ENCODE results near the gene GOSR2. TPM values are rescaled to one million over a fixed set of nuclear protein-coding genes. Genes with fewer than 3 reads are reported as not detected.

GOSR2 gene
- total and polyA plus RNA-seq, 3 donors from 2014 or later = 72.2 to 92.8 (median 92.4) TPM

DNA sequence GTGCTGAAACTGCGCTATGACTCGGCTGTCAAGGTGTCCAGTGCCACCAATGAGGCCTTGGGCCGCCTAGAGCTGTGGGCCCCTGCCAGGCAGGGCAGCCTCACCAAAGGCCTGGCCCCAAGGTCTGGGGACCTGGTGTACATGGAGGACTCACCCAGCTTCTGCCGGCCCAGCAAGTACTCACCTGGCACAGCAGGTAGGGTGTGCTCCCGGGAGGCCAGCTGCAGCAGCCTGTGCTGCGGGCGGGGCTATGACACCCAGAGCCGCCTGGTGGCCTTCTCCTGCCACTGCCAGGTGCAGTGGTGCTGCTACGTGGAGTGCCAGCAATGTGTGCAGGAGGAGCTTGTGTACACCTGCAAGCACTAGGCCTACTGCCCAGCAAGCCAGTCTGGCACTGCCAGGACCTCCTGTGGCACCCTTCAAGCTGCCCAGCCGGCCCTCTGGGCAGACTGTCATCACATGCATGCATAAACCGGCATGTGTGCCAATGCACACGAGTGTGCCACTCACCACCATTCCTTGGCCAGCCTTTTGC lies 46.5 kb upstream of the GOSR2 start:
- Histone ChIP-seq H3K9me3 (no peaks in the 10 kb centered on the region), H3K27me3 (no peaks in the 10 kb centered on the region), H3K4me3 (no peak overlapping the region), H3K36me3 (ENCODE audit: low read depth, missing control alignments) (no peaks in the 10 kb centered on the region), H3K4me1 (no peaks in the 10 kb centered on the region), H3K27ac (no peak overlapping the region)
- no peak for TF ChIP-seq POLR2A (IDR thresholded peaks at IDR 0.05)
- TF ChIP-seq, protein P1, sequence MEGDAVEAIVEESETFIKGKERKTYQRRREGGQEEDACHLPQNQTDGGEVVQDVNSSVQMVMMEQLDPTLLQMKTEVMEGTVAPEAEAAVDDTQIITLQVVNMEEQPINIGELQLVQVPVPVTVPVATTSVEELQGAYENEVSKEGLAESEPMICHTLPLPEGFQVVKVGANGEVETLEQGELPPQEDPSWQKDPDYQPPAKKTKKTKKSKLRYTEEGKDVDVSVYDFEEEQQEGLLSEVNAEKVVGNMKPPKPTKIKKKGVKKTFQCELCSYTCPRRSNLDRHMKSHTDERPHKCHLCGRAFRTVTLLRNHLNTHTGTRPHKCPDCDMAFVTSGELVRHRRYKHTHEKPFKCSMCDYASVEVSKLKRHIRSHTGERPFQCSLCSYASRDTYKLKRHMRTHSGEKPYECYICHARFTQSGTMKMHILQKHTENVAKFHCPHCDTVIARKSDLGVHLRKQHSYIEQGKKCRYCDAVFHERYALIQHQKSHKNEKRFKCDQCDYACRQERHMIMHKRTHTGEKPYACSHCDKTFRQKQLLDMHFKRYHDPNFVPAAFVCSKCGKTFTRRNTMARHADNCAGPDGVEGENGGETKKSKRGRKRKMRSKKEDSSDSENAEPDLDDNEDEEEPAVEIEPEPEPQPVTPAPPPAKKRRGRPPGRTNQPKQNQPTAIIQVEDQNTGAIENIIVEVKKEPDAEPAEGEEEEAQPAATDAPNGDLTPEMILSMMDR (IDR thresholded peaks at IDR 0.05) = no peak
- DNase-seq = no peak
- intact Hi-C loops (cut with DNase I; ENCODE audit: low total_unique reads) = no loop called here
- WGBS, 2 donors = 76 to 93% methylated on average over 3 to 7 of the region's 12 CpGs

DNA sequence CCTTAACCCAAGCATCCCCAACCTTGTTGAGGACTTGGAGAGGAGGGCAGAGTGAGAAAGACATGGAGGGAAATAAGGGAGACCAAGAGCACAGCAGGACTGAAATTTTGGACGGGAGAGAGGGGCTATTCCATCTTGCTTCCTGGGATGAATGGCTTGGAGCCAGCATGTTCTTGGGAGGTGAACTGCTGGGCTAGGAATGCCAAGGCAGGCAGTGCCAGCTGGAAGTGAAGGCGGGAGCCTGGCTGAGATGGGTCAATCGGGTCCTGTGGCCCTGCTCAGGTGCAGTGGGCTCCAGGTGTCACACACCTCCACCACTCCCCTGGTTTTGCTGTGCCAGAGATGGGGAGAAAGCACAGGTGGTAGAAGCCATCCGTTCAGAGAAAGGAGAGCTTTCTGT lies 46.0 kb upstream of the GOSR2 start:
- no peaks in the 10 kb centered on the region for H3K4me1 ChIP-seq
- WGBS, 2 donors = 67 to 73% methylated on average over 4 of the region's 4 CpGs
- no peaks in the 10 kb centered on the region for H3K27me3 ChIP-seq
- no peaks in the 10 kb centered on the region for H3K36me3 ChIP-seq (ENCODE audit: low read depth, missing control alignments)
- H3K4me3 ChIP-seq = no peak overlapping the region
- no peaks in the 10 kb centered on the region for H3K9me3 ChIP-seq
- intact Hi-C loops (cut with DNase I; ENCODE audit: low total_unique reads) = no loop called here
- no peak for DNase-seq
- TF ChIP-seq, protein P1 (IDR thresholded peaks at IDR 0.05) = no peak
- no peak for TF ChIP-seq POLR2A (IDR thresholded peaks at IDR 0.05)
- H3K27ac ChIP-seq = no peak overlapping the region

DNA sequence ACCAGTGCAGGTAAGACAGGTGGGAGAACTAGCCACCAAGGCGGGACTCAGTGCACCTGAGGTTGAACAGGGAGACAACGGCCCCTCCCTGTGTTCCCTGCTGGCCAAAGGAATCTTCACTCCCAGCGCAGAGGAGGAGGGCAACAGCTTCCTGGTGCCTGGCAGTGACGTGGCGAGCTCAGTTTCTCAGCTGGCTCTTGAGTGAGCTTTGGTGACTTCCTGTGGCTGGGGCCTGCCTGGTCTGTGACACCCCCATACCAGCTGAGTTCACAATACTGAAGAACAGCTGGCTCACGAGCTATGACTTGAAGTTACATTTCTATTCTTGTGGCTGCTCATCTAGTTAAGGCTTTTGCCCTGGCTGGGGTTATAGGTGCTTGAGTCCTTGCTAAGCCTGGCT lies 45.5 kb upstream of the GOSR2 start:
- no peaks in the 10 kb centered on the region for H3K4me1 ChIP-seq
- H3K27me3 ChIP-seq = no peaks in the 10 kb centered on the region
- WGBS, 2 donors = 76 to 81% methylated on average over 3 to 6 of the region's 6 CpGs
- DNase-seq = no peak
- H3K36me3 ChIP-seq (ENCODE audit: low read depth, missing control alignments) = no peaks in the 10 kb centered on the region
- TF ChIP-seq, protein P1 (IDR thresholded peaks at IDR 0.05) = no peak
- TF ChIP-seq POLR2A (IDR thresholded peaks at IDR 0.05) = no peak
- H3K4me3 ChIP-seq = no peak overlapping the region
- H3K9me3 ChIP-seq = no peaks in the 10 kb centered on the region
- no peak overlapping the region for H3K27ac ChIP-seq
- intact Hi-C loops (cut with DNase I; ENCODE audit: low total_unique reads) = no loop called here

DNA sequence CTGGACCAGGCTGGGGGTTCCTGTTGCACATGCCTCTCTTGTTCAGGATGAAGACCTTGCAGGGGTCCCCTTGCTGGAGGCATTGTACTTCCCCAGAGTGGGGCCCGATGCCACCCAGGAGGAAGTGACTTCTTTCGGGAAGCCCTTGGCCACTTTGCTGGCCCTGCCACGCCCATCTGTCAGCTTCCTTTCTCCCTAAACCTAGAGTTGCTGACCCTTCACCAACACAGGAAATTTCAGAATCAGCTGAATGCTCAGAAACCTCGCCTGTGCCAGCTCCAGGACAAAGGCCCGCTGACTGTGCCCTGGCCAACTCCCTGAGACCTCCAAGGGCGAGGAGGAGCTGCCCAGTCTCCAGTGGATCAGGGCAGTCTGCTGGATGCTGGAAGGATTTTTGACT lies 44.9 kb upstream of the GOSR2 start:
- H3K9me3 ChIP-seq = no peaks in the 10 kb centered on the region
- WGBS, 2 donors = 82 to 84% methylated on average over 4 to 6 of the region's 6 CpGs
- H3K4me3 ChIP-seq = no peak overlapping the region
- no peak for TF ChIP-seq POLR2A (IDR thresholded peaks at IDR 0.05)
- TF ChIP-seq, protein P1 (IDR thresholded peaks at IDR 0.05) = no peak
- no peak overlapping the region for H3K27ac ChIP-seq
- intact Hi-C loops (cut with DNase I; ENCODE audit: low total_unique reads) = no loop called here
- no peaks in the 10 kb centered on the region for H3K27me3 ChIP-seq
- H3K4me1 ChIP-seq = no peaks in the 10 kb centered on the region
- no peaks in the 10 kb centered on the region for H3K36me3 ChIP-seq (ENCODE audit: low read depth, missing control alignments)
- peak; percentile 23 for DNase-seq

DNA sequence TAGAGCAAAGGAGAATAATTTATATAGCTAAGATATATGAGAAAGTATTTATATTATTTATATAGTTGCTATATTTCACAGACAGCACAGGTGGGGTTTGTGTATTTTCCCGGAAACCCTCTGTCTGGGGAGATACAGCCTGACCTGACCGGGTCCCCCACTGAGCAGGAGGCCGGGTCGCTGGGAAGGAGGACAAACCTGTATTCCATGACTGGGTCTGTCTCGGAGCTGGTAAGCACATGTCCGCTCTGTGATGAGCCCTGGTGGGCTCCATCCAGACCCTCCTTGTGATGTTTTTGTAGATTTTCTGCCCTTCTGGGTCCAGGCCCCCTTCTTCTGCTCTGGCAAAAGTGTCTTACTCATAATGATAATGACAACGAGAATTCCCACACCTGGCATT lies 43.9 kb upstream of the GOSR2 start:
- H3K36me3 ChIP-seq (ENCODE audit: low read depth, missing control alignments) = no peaks in the 10 kb centered on the region
- 78 to 83% methylated on average over 7 of the region's 7 CpGs for WGBS, 2 donors
- H3K27me3 ChIP-seq = no peaks in the 10 kb centered on the region
- no peak for DNase-seq
- H3K27ac ChIP-seq = no peak overlapping the region
- no peak for TF ChIP-seq POLR2A (IDR thresholded peaks at IDR 0.05)
- TF ChIP-seq, protein P1 (IDR thresholded peaks at IDR 0.05) = no peak
- H3K9me3 ChIP-seq = no peaks in the 10 kb centered on the region
- H3K4me3 ChIP-seq = no peak overlapping the region
- intact Hi-C loops (cut with DNase I; ENCODE audit: low total_unique reads) = no loop called here
- H3K4me1 ChIP-seq = no peaks in the 10 kb centered on the region
